SIG-M5 (cell line): ENCODE data around the gene MAPK12.
A peak's percentile ranks its signal among the peaks of the same experiment; 100 is the strongest.

Source experiments
- DNase-seq: peaks from one replicate; lab custom pipeline; 2025; lab: John Stamatoyannopoulos, UW

MAPK12 gene

DNA sequence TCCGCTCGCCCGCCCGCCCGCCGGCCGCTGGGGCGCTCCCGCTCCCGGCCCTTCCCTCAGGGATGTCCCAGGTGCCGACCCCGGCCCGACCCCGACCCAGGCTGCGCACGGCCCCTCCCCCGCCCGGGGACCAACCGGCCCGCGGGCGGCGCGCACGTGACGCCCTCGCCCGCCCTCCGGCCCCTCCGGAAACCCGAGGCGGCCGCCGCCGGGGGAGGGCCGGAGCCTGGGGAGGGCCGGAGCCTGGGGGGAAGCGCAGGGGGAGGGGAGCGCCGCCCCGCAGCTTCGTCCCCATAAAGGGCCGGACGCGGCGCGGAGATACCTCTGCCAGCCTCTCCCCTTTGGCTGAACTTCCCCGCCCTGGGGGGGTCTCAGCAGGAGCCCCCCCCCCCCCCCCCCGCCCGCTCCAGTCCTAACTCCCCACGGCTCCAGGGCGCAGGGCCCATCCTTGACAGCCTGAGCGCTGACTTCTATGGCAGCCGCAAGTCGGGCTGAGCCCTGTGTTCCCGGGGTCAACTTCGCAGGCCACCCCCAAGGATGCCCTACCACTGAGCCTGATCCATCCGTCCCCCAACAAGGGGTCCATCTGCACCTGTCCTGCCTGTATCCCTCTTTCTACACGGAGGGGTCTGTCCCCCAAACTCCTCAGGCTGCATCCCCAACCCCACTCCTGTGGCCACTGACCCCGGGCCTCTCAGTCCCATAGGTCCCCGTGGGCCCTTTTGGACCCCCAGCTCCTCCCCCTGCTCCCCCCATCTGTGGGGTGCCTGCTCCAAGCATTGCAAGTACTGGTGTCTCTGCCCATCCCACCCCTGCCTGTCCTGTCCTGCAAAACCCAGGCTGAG is at the start of gene MAPK12:
Gene MAPK12 (minus strand): TSS at position 69 of the 845 bp plus-strand sequence. CDS start 174 bp downstream, outside the sequence.
- no peak for DNase-seq

DNA sequence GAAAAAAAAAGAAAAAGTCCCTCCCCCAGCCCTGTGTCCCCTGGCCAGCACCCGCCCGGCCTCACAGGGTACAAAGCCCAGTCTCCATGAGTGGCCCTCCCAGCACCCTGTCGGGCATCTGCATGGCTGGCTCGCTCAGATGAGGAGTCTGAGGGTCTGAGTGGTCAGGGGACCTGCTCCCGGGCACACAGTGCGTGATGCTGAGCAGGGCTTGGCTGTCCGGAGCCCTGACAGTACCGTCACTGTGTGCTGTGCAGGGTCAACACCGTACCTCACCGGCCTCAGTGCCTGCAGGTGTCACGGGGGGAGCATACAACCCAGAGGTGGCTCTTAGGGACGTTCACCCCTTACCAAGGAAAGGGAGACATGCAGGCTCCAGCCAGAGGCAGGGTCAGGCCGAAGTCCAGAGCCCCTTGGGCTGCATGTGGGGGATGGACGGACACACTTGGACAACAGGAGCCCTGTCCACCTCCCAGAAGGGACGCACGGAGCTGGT is 49.5 kb upstream of the MAPK12 start:
- no peak for DNase-seq

- DNase-seq: no peak
These were observed 48.7 kb upstream of the MAPK12 start for GRCh38 chr22:50310031-50310722.

DNA sequence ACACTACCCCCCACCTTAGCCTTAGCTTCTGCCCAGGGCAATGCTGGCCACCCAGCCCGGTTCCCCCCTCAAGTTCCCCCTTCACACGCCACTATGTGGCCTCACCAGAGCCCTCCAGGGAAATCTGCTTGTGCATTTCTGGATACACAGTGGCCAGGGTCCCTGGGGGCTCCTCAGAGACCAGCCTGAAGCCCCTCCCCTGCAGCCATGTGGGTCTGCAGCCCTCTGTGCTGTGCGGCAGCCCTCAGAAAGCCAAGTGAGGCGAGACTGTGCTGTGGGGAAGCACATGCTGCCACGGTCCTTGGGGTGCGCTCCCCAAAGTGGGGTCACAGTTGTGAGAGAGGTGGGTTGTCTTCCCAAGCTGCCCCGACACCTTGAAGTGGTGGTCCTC is 48.1 kb upstream of the MAPK12 start:
- no peak for DNase-seq

GRCh38 chr22:50308986-50309600 is 47.6 kb upstream of the MAPK12 start:
- no peak for DNase-seq

DNA sequence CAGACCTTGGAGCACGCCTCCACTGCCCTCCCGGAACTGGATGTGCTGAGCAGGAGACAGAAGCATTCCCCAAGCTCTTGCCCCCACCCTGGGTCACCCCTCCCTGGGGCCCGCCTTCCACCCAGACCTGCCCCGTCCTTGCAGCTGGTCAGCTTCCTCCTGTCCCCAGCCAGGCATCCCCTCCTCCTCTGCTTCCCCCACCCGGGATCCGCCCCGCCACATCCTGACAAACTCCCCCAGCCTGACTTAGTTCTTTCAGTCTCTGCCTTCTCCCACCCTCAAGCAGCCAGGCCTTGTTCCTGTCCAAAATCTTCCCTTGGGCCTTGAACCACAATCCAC is 47.1 kb upstream of the MAPK12 start:
- no peak for DNase-seq

DNA sequence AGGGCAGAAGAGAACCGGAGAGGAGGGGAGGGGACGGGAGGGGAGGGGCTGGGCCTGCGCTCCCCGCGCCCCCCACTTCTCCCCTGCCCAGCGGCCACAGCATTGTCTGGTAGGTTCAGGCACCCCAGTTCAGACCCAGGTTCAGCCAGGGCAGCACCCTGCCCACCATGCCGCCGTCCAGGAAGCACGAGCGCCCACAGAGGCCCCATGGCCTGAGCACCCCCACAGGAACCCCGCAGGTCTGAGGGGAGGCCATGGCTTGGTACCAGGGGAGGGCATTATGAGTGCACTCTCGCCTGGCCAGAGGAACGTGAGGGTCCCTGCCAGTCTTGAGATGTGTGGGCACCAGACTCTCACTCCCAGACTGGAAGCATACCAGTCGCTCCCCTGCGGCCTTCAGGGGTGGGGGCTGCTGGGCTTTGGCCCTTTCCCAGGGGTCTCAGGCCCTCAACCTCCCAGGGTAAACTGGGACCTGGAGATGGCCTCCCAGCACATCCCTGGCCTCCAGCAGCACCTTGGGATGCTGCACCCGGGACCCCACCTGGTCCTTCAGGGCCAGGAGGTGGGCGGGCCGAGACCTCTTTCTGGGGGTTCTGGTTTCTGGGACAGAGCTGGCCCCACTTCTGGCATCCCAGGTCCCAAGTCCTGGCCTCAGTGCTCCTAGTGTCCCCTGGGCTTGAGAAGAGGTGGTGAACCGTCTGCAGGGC is 46.6 kb upstream of the MAPK12 start:
- DNase-seq: no peak

- no peak for DNase-seq
These were observed 45.6 kb upstream of the MAPK12 start, which contains the start of gene PLXNB2 for GRCh38 chr22:50306753-50307749. PLXNB2 (minus strand) TSS chr22:50307646; CDS start chr22:50290584, 17,062 bp downstream.

- no peak for DNase-seq
These were observed 44.6 kb upstream of the MAPK12 start for GRCh38 chr22:50305923-50306566.

- DNase-seq: no peak
These were observed 44.0 kb upstream of the MAPK12 start for GRCh38 chr22:50305393-50305922.

- peak; percentile 26 for DNase-seq
These were observed 43.3 kb upstream of the MAPK12 start for GRCh38 chr22:50304528-50305392.

DNA sequence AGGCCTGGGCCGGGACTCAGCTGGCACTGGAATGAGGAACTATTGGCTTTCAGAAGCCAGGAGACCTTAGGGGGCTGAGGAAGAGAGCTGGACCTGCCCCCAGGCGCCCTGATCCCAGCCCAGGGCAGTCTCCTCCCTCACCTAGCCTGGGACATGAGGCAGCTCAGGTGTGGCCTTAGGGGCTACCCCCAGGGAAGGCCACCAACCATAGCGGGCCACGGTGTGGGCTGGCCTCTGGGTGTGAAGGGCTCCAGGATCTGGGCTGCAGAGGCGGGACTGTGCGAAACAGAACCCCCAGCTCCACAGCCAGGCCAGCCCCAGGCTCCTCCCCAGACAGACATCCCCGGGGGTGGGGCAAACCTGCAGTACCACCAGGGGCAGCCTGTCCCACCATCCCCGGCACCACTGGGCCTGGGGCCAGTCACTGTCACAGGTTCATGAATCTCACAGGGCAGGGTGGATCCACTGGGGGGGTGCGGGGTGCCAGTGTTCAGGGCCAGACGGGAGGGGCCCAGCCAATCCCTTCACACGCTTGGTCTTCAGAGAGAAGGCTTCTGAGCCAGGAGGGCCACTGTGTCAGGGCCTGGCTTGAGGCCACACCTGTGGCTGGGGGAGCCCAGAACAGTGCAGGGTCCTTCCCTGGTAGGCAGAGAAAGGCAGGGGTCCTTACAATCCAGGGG is 42.5 kb upstream of the MAPK12 start:
- no peak for DNase-seq

- no peak for DNase-seq
These were observed 42.0 kb upstream of the MAPK12 start for GRCh38 chr22:50303515-50303847.

DNA sequence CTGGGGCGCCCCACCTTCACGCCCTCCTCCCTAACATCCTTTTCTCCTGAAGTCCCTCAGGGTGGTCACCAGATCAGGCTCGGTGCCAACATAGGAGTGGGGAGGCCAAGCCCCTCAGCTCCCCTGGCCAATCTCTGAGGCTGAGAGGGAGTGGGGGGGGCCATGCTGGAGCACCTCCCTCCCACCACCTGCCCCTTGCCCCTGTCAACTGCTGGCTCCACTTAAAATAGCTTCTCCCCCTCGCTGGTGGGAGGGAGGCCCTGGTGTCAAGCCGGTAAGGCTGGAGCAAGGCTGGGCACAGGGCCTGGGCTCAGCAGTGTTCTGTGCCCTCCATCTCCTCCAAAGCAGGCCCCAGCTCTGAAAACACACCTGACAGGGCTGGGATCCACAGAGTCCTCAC is 41.1 kb upstream of the MAPK12 start:
- no peak for DNase-seq

GRCh38 chr22:50302041-50302541 is 40.6 kb upstream of the MAPK12 start:
- no peak for DNase-seq

DNA sequence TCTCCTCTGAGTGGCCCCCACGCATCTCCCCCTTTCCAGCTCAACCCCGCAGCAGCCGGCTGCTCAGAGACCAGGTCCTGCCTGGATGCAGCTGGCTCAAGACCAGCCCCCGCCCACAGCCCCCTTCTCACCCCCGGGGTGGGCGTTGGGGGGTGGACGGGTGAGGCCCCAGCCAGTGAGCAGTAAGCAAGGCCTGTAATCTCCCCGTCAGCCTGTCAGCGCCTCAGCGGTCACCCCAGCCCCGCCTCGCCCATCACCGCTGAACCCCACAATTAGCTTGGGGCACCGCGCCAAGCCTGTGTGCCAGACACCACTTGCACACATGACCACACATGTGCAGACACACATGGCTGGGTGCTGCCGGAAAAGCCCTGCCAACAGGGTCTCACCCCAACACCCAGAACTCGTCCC is 40.1 kb upstream of the MAPK12 start:
- DNase-seq: no peak

DNA sequence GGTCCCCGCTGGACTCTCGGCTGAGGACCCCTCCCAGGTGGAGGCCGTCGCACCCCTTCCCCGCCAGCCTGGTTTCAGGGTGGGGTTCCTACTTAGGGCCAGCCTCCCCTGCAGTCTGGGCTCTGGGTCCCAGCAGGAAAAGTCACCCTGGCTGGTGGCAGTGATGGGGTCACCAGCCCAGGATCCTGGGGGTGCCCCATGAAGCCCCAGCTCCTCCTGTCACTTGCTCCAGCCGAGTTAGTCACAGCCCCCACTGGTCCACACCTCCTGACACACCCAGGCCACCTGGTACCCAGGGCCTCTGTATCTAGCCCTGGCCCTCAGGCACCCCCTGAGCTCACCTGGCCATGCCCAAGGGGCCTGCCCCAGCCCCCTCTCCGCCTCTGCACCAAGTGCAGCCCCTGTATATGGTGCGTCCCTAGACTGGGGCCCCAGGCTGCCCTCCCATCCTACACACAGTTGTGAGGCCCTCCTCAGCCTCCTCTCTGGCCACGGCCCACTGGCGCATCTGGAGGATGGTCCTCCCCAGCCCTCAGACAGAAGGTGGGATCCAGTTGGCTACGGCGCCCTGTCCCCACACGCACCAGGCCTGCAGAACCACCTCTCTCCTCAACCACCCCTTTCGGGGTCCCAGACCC is 39.3 kb upstream of the MAPK12 start:
- DNase-seq: no peak
